Measurements from ENCODE around the gene IFNK.

- TF ChIP-seq CTCF (conservative IDR thresholded peaks at IDR 0.05; ENCODE audit: low read depth, low read length): no peak
- TF ChIP-seq EZH2 (IDR thresholded peaks at IDR 0.05; ENCODE audit: borderline replicate concordance, low read depth, low read length, poor library complexity, severe bottlenecking): no peak
Measured at GRCh38 chr9:27487128-27487640, 36.9 kb upstream of the IFNK start.

Data from A673 (cell line).